Mesendoderm (in vitro differentiated cells): ENCODE data around the gene GABARAPL1.
A peak's percentile ranks its signal among the peaks of the same experiment; 100 is the strongest.

Experiments
- DNase-seq: peaks from one replicate; pipeline ENCODE4 v3.0.0; 2013
- H2AK5ac ChIP-seq: 2 replicates; pipeline ENCODE4 v1.6.1; 2013; ENCODE audit warnings: low read length, inconsistent platforms
- H2BK120ac ChIP-seq: 2 replicates; pipeline ENCODE4 v1.6.1; 2013; ENCODE audit warnings: low read depth, mild to moderate bottlenecking, low read length, moderate library complexity, mixed read lengths
- H2BK15ac ChIP-seq: replicated peaks from 2 replicates; pipeline ENCODE4 v1.6.1; 2013; ENCODE audit warnings: low read depth, mild to moderate bottlenecking, moderate library complexity
- H2BK5ac ChIP-seq: 2 replicates; pipeline ENCODE4 v1.6.1; 2013; ENCODE audit warnings: low read length, inconsistent platforms
- H3K18ac ChIP-seq: 2 replicates; pipeline ENCODE4 v1.6.1; 2013; ENCODE audit warnings: mild to moderate bottlenecking, low read length, mixed read lengths
- H3K23ac ChIP-seq: one replicate; pipeline ENCODE4 v1.6.1; 2013; ENCODE audit warnings: low read length
- H3K27ac ChIP-seq: 2 replicates; pipeline ENCODE4 v1.5.1; 2013; ENCODE audit warnings: low read depth, mild to moderate bottlenecking, inconsistent platforms, low read length, moderate library complexity
- H3K27me3 ChIP-seq: 2 replicates; pipeline ENCODE4 v1.6.1; 2013; ENCODE audit warnings: low read length, control low read depth, mild to moderate bottlenecking, inconsistent platforms; ENCODE audit not compliant: insufficient read depth, poor library complexity
- H3K36me3 ChIP-seq: 2 replicates; pipeline ENCODE4 v1.6.1; 2013; ENCODE audit warnings: low read length, inconsistent platforms; ENCODE audit not compliant: control insufficient read depth, insufficient read depth
- H3K4ac ChIP-seq: one replicate; pipeline ENCODE4 v1.6.1; 2013; ENCODE audit warnings: low read depth, mild to moderate bottlenecking, low read length, moderate library complexity
- H3K4me1 ChIP-seq: 2 replicates; pipeline ENCODE4 v1.6.1; 2013; ENCODE audit warnings: low read depth, low read length, inconsistent platforms; ENCODE audit not compliant: control insufficient read depth
- H3K4me2 ChIP-seq: 2 replicates; pipeline ENCODE4 v1.6.1; 2013; ENCODE audit warnings: low read length
- H3K4me3 ChIP-seq: 2 replicates; pipeline ENCODE4 v1.5.1; 2013; ENCODE audit warnings: mild to moderate bottlenecking, low read length
- H3K56ac ChIP-seq: one replicate; pipeline ENCODE4 v1.6.1; 2013; ENCODE audit warnings: low read length
- H3K79me1 ChIP-seq: 2 replicates; pipeline ENCODE4 v1.6.1; 2013; ENCODE audit warnings: low read length, inconsistent platforms
- H3K79me2 ChIP-seq: 2 replicates; pipeline ENCODE4 v1.6.1; 2013; ENCODE audit warnings: mild to moderate bottlenecking, low read length; ENCODE audit not compliant: control insufficient read depth, insufficient read depth
- H3K9ac ChIP-seq: 2 replicates; pipeline ENCODE4 v1.6.1; 2013; ENCODE audit warnings: low read length, inconsistent platforms
- H4K5ac ChIP-seq: one replicate; pipeline ENCODE4 v1.6.1; 2013; ENCODE audit warnings: low read length
- H4K8ac ChIP-seq: one replicate; pipeline ENCODE4 v1.6.1; 2013; ENCODE audit warnings: low read depth, mild to moderate bottlenecking, control low read depth, low read length, moderate library complexity
- WGBS: extraction: QIAGEN DNeasy Blood & Tissue Kit; methylation state at CpG from one replicate; pipeline ENCODE4 v1.1.7; 2013; ENCODE audit warnings: low lambda C conversion rate, missing lambda C conversion rate; ENCODE audit not compliant: insufficient coverage; ENCODE audit errors: extremely low coverage; 5-methylcytosine and 5-hydroxymethylcytosine counted together

The GABARAPL1 gene

DNA sequence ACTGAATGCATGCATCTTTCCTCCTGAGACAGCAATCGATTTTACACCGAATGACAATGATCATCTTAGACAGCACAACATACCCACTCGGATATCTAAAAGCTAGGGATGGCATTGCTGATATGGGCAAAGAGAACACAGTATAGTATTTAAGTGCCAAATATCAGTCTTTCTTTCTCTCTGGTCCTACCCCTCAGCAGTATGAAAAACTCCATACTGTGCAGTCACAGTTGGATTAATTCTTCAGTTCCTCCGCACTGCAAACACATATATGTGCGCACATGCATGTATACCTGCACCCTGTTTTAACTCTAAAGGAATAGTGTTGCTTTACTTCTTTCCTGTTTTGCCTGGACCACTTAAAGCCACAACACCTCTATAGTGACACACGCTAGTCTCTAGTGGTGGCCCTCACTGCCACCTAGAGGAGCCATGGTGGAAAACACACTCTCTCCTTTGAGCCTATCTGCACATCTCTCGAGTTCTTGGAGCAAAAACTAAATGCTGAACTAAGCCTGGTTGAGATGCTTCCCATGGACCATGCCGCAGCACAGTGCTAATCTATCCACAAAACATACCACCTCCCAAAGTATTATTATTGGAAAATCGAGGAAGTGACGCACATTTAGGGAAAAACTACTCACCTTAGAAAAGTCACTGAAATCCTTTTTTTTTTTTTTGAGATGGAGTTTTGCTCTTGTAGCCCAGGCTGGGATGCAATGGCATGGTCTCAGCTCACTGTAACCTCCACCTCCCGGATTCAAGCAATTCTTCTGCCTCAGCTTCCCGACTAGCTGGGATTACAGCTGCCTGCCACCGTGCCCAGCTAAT is 21.9 kb upstream of the GABARAPL1 start:
- H3K9ac ChIP-seq, result no peak overlapping the region
- peak; percentile 89 for DNase-seq
- H4K5ac ChIP-seq, result no peak overlapping the region
- no peaks in the 10 kb centered on the region for H3K79me2 ChIP-seq
- no peak overlapping the region for H3K4ac ChIP-seq
- H3K4me3 ChIP-seq, result no peak overlapping the region
- H3K18ac ChIP-seq, result peak overlapping the region; percentile 18
- no peak overlapping the region for H2BK15ac ChIP-seq
- H3K23ac ChIP-seq, result no peak overlapping the region
- WGBS, result no CpG with 5 or more reads among the region's 13 CpGs
- peak overlapping the region; percentile 68 for H3K27ac ChIP-seq
- no peak overlapping the region for H2BK5ac ChIP-seq
- no peaks in the 10 kb centered on the region for H3K36me3 ChIP-seq
- H2BK120ac ChIP-seq, result no peak overlapping the region
- H3K27me3 ChIP-seq, result no peaks in the 10 kb centered on the region
- no peaks in the 10 kb centered on the region for H3K79me1 ChIP-seq
- H3K56ac ChIP-seq, result peak overlapping the region; percentile 47
- H4K8ac ChIP-seq, result no peak overlapping the region
- no peak overlapping the region for H3K4me2 ChIP-seq
- peaks cover 2% of the 10 kb centered on the region for H3K4me1 ChIP-seq
- no peak overlapping the region for H2AK5ac ChIP-seq

- WGBS, result no CpG with 5 or more reads among the region's 2 CpGs
Observed at GRCh38 chr12:10191865-10192264, 20.8 kb upstream of the GABARAPL1 start.

DNA sequence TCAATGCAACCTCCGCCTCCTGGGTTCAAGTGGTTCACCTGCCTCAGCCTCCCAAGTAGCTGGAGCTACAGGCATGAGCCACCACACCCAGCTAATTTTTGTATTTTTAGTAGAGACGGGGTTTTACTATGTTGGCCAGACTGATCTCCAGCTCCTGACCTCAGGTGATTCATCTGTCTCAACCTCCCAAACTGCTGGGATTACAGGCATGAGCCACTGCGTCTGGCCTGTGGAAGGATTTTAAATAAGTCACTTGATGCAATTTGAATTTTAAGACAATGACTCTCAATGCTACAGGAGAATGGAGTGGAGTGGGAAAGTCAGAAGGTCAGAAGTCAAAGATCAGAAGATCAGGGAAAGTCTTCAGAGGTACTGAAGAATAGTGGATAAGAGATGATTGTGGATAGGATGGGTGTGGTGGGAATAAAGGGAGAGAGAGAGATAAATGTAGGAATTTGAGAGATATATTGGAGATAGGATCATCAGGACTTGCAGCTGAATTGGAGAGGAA is 18.5 kb upstream of the GABARAPL1 start:
- Histone ChIP-seq H4K5ac (no peak overlapping the region), H3K79me2 (no peaks in the 10 kb centered on the region), H3K4ac (no peak overlapping the region), H3K27ac (no peak overlapping the region), H2BK15ac (no peak overlapping the region), H4K8ac (no peak overlapping the region), H3K4me1 (peaks cover 2% of the 10 kb centered on the region), H3K18ac (no peak overlapping the region), H3K4me3 (no peak overlapping the region), H2AK5ac (no peak overlapping the region), H3K36me3 (no peaks in the 10 kb centered on the region), H3K9ac (no peak overlapping the region), H3K23ac (no peak overlapping the region), H3K56ac (no peak overlapping the region), H3K27me3 (no peaks in the 10 kb centered on the region), H3K79me1 (no peaks in the 10 kb centered on the region), H2BK120ac (no peak overlapping the region), H2BK5ac (no peak overlapping the region), H3K4me2 (no peak overlapping the region)
- WGBS, result no CpG with 5 or more reads among the region's 3 CpGs
- DNase-seq, result no peak

More at GRCh38 chr12:10191865-10192264, 20.8 kb upstream of the GABARAPL1 start:
- Histone ChIP-seq H2AK5ac (no peak overlapping the region), H3K9ac (no peak overlapping the region), H3K4me2 (no peak overlapping the region), H3K56ac (no peak overlapping the region), H3K23ac (no peak overlapping the region), H4K5ac (no peak overlapping the region), H3K79me2 (no peaks in the 10 kb centered on the region), H3K18ac (no peak overlapping the region), H4K8ac (no peak overlapping the region), H3K4me1 (peaks cover 2% of the 10 kb centered on the region), H3K36me3 (no peaks in the 10 kb centered on the region), H2BK15ac (no peak overlapping the region), H3K4ac (no peak overlapping the region), H2BK5ac (no peak overlapping the region), H3K79me1 (no peaks in the 10 kb centered on the region), H3K27ac (peak overlapping the region; percentile 27), H2BK120ac (no peak overlapping the region), H3K4me3 (no peak overlapping the region), H3K27me3 (no peaks in the 10 kb centered on the region)
- DNase-seq, result peak; percentile 83

DNA sequence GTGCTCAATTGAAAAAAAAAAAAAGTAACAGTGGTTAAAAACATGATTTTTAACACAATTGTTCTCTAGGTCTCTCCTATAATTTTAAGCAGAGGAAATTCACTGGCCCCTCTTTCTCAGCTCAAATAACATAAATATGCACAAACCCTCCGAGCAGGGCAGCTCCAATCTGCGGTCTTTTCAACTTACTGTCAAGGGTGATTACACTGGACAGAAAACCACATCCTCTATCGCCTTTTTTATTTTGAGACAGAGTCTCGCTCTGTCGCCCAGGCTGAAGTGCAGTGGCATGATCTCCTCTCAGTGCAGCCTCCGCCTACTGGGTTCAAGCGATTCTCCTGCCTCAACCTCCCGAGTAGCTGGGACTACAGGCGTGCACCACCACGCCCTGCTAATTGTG is 16.5 kb upstream of the GABARAPL1 start:
- H2BK15ac ChIP-seq, result no peak overlapping the region
- no peaks in the 10 kb centered on the region for H3K79me2 ChIP-seq
- DNase-seq, result no peak
- peaks cover 2% of the 10 kb centered on the region for H3K4me1 ChIP-seq
- no peak overlapping the region for H4K5ac ChIP-seq
- H3K56ac ChIP-seq, result peak overlapping the region; percentile 25
- H3K23ac ChIP-seq, result no peak overlapping the region
- H3K27ac ChIP-seq, result no peak overlapping the region
- H3K27me3 ChIP-seq, result no peaks in the 10 kb centered on the region
- H2AK5ac ChIP-seq, result no peak overlapping the region
- H3K18ac ChIP-seq, result no peak overlapping the region
- H3K79me1 ChIP-seq, result no peaks in the 10 kb centered on the region
- no peak overlapping the region for H3K9ac ChIP-seq
- no peak overlapping the region for H2BK120ac ChIP-seq
- H3K4me3 ChIP-seq, result no peak overlapping the region
- H4K8ac ChIP-seq, result no peak overlapping the region
- WGBS, result no CpG with 5 or more reads among the region's 10 CpGs
- no peak overlapping the region for H3K4ac ChIP-seq
- no peaks in the 10 kb centered on the region for H3K36me3 ChIP-seq
- H2BK5ac ChIP-seq, result no peak overlapping the region
- no peak overlapping the region for H3K4me2 ChIP-seq

GRCh38 chr12:10197879-10198278 is 14.8 kb upstream of the GABARAPL1 start:
- Histone ChIP-seq H3K79me2 (no peaks in the 10 kb centered on the region), H3K4me1 (no peaks in the 10 kb centered on the region), H3K27me3 (no peaks in the 10 kb centered on the region), H3K4me3 (no peak overlapping the region), H2BK120ac (no peak overlapping the region), H2AK5ac (no peak overlapping the region), H3K9ac (no peak overlapping the region), H2BK15ac (no peak overlapping the region), H4K5ac (no peak overlapping the region), H2BK5ac (no peak overlapping the region), H3K27ac (no peak overlapping the region), H3K79me1 (no peaks in the 10 kb centered on the region), H3K56ac (no peak overlapping the region), H3K4me2 (no peak overlapping the region), H3K18ac (no peak overlapping the region), H4K8ac (no peak overlapping the region), H3K4ac (no peak overlapping the region), H3K23ac (no peak overlapping the region), H3K36me3 (no peaks in the 10 kb centered on the region)
- no peak for DNase-seq
- no CpG with 5 or more reads among the region's 5 CpGs for WGBS
